GM10248 (cell line): ENCODE results near the gene KDM4C.

Experiments used
- CTCF ChIA-PET: fragments of 300-600 bp; sonication (Branson Sonifier 250); formaldehyde crosslinking; extraction: SDS; loops from one replicate; lab custom pipeline; 2021; ENCODE audit warnings: antibody characterized with exemption; lab: Yijun Ruan, JAX
- POLR2A ChIA-PET: fragments of 350-650 bp; sonication (Branson Sonifier 250); formaldehyde crosslinking; extraction: SDS; loops from one replicate; lab custom pipeline; 2020; ENCODE audit warnings: antibody characterized with exemption; lab: Yijun Ruan, JAX
- DNase-seq: peaks from one replicate; pipeline ENCODE4 v3.0.0; 2012; ENCODE audit errors: extremely low spot score
- CTCF ChIP-seq: IDR thresholded peaks from 2 replicates; pipeline ENCODE4 v1.5.1; 2012; ENCODE audit warnings: mild to moderate bottlenecking, low read depth; ENCODE audit errors: extremely low read depth, missing control alignments, control extremely low read depth

KDM4C gene

DNA sequence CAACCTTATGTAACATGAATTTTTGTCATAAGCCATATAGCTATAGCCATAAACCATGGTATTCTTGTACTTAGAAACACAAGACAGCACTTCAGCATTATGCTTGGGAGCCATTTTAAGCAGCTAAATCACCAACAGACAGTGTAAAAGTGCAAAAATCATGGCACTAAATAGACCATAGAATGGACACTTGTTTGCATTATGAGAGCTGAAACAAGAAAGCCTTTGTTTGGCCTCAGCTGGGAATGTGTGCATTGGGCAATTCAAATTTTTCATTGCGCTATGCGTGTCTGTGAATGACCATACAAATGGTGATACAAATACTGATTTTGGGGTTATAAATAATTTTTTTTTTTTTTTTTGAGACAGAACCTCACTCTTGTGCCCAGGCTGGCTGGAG lies 23.7 kb downstream of the KDM4C start:
- no peak for TF ChIP-seq CTCF
- POLR2A ChIA-PET: no interaction called here
- CTCF ChIA-PET: interaction anchor here (1.2 kb wide), 2 partner anchors 33 to 39 kb away, joined by 3 read pairs; no protein-coding TSS in a partner anchor
- DNase-seq: no peak

- ChIA-PET POLR2A (no interaction called here), CTCF (interaction anchor here (1.0 to 1.4 kb wide), 3 partner anchors 14 to 45 kb away, joined by 3 to 5 read pairs (median 3); no protein-coding TSS in a partner anchor)
- DNase-seq: no peak
- no peak for TF ChIP-seq CTCF
These were observed 24.6 kb downstream of the KDM4C start for GRCh38 chr9:6782345-6782744.

DNA sequence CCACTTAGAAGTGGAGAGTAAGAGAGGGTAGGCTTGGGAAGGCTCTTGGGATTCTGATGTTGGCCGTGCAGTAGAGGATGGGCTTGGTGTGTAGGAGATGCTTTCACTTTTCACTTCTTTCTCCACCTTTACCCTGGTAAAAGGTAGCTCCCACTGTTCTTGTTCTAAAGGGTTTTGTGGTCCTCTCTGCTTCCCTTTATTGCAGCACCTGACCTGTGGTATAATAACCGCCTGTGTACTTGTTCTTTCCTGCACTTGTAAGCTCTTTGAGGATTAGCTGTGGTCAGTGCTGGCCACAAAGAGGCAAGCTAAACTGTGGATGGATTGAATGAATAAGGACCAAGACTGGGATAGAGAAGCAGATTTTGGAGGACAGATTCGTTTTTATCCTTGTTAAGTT lies 25.2 kb downstream of the KDM4C start:
- no peak for DNase-seq
- no peak for TF ChIP-seq CTCF
- ChIA-PET CTCF (interaction anchor here (0.9 to 1.6 kb wide), 4 partner anchors 12 to 44 kb away, joined by 3 to 5 read pairs (median 4); no protein-coding TSS in a partner anchor), POLR2A (interaction anchor here (0.6 kb wide), 1 partner anchor 131 kb away, joined by 3 read pairs; no protein-coding TSS in a partner anchor)

DNA sequence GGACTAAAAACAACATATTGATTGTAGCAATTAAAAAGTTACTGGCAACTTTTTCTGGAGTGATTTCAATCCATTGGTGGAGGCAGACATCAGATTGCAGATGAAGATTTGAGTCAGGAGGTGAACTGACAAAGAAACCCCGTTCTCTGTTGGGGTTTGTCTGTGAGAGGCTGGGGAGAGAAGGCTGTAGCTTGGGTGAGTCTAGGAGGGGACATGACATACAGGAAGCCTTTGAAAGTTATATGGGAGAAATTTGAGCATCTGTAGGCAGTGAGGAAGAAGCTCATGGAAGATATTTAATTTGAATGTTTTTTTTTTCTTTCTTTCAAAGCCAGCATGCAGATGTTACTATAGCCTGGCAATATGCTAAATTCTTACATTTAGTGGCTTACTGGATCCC lies 26.0 kb downstream of the KDM4C start:
- TF ChIP-seq CTCF: no peak
- DNase-seq: no peak
- CTCF ChIA-PET: interaction anchor here (0.9 to 1.6 kb wide), 3 partner anchors 11 to 41 kb away, joined by 3 to 4 read pairs (median 3); no protein-coding TSS in a partner anchor
- POLR2A ChIA-PET: no interaction called here

GRCh38 chr9:6785682-6786081 lies 27.9 kb downstream of the KDM4C start:
- POLR2A ChIA-PET: no interaction called here
- DNase-seq: no peak
- CTCF ChIA-PET: no interaction called here
- no peak for TF ChIP-seq CTCF

DNA sequence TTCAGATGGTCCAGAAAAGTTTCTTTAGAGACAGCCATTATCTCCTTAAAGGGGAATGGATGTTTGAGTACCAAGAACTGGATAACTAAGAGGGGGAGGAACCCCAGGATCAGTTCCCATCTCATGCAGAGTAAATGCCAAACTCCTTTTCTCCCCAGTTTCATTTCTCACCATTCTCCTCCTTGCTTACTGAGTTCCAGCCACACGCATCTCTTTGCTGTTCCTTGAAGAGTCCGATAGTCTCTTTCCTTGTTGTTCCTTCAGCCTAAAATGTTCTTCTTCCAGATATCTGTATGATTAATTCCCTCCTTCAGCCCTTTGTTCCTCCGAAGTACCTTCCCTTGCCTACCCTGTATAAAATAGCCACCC lies 30.0 kb downstream of the KDM4C start:
- TF ChIP-seq CTCF: no peak
- POLR2A ChIA-PET: no interaction called here
- DNase-seq: no peak
- CTCF ChIA-PET: no interaction called here
